Measurements from ENCODE around the gene TECTA. TPM values are rescaled to one million over a fixed set of nuclear protein-coding genes. Genes with fewer than 3 reads are reported as not detected.

TECTA gene, protein sequence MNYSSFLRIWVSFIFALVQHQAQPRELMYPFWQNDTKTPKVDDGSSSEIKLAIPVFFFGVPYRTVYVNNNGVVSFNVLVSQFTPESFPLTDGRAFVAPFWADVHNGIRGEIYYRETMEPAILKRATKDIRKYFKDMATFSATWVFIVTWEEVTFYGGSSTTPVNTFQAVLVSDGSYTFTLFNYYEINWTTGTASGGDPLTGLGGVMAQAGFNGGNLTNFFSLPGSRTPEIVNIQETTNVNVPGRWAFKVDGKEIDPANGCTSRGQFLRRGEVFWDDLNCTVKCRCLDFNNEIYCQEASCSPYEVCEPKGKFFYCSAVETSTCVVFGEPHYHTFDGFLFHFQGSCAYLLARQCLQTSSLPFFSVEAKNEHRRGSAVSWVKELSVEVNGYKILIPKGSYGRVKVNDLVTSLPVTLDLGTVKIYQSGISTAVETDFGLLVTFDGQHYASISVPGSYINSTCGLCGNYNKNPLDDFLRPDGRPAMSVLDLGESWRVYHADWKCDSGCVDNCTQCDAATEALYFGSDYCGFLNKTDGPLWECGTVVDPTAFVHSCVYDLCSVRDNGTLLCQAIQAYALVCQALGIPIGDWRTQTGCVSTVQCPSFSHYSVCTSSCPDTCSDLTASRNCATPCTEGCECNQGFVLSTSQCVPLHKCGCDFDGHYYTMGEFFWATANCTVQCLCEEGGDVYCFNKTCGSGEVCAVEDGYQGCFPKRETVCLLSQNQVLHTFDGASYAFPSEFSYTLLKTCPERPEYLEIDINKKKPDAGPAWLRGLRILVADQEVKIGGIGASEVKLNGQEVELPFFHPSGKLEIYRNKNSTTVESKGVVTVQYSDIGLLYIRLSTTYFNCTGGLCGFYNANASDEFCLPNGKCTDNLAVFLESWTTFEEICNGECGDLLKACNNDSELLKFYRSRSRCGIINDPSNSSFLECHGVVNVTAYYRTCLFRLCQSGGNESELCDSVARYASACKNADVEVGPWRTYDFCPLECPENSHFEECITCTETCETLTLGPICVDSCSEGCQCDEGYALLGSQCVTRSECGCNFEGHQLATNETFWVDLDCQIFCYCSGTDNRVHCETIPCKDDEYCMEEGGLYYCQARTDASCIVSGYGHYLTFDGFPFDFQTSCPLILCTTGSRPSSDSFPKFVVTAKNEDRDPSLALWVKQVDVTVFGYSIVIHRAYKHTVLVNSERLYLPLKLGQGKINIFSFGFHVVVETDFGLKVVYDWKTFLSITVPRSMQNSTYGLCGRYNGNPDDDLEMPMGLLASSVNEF (N-terminal part only)
- under 1 TPM; 0.20 to 0.82 (median 0.39) TPM for total RNA-seq
- long read RNA-seq, donor 1, result 0 reads
- long read RNA-seq, donor 2, result 0 reads

DNA sequence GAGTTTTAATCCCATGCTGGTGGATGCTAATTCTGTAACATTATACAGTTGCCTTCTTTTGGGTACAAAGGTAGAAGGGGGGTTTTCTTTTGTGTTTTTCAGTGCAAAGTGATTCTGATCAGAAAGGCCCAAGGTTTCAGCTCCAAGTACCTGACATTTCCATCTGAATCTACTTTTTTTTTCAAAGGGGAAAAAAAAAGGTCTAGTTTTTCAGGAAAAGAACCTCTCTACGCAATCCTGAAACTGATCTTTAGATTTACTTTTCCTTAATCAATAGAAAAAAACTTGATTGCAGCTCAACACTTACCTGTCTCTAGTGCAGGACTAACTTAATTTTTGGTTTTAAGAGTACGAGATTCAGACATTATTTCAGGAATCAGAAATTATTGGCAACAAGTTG is at the start of gene TECTA:
Gene TECTA, plus strand, starts transcription at position 301 of the 400 bp plus-strand sequence. CDS start 1,423 bp downstream, outside the sequence.
- TF ChIP-seq, protein P1, sequence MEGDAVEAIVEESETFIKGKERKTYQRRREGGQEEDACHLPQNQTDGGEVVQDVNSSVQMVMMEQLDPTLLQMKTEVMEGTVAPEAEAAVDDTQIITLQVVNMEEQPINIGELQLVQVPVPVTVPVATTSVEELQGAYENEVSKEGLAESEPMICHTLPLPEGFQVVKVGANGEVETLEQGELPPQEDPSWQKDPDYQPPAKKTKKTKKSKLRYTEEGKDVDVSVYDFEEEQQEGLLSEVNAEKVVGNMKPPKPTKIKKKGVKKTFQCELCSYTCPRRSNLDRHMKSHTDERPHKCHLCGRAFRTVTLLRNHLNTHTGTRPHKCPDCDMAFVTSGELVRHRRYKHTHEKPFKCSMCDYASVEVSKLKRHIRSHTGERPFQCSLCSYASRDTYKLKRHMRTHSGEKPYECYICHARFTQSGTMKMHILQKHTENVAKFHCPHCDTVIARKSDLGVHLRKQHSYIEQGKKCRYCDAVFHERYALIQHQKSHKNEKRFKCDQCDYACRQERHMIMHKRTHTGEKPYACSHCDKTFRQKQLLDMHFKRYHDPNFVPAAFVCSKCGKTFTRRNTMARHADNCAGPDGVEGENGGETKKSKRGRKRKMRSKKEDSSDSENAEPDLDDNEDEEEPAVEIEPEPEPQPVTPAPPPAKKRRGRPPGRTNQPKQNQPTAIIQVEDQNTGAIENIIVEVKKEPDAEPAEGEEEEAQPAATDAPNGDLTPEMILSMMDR (IDR thresholded peaks at IDR 0.05), result no peak
- no peak within 1 kb of the TSS for H3K4me3 ChIP-seq
- no peak for DNase-seq
- no peak for ATAC-seq
- H3K9me3 ChIP-seq, result no peaks in the 10 kb centered on the region
- intact Hi-C loops (cut with DNase I, micrococcal nuclease), result no loop called here
- H3K36me3 ChIP-seq (ENCODE audit: low read depth), result no peaks in the 10 kb centered on the region
- no peaks in the 10 kb centered on the region for H3K4me1 ChIP-seq (ENCODE audit: low read depth)

DNA sequence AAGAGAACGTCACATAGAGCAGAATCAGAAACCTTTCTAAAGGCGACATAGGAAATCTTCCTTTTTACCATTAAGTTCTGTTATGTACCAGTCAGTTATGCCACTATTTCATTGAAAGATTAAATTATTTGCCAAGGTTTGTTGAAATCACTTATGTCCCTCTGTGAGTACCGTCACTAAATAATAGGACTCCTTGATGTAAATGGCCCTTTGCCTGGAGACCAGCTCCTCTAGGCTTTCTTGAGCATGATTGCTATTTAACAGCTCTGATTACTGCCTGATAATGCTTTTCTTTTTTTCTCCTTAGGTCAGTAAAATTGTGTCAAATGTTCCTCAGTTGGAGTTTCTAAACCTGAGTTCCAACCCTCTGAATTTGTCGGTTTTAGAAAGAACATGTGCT is 47.8 kb upstream of the TECTA start:
- TF ChIP-seq, protein P1 (IDR thresholded peaks at IDR 0.05), result no peak
- no peak overlapping the region for H3K4me3 ChIP-seq
- H3K9me3 ChIP-seq, result no peaks in the 10 kb centered on the region
- H3K36me3 ChIP-seq (ENCODE audit: low read depth), result no peaks in the 10 kb centered on the region
- ATAC-seq (no peak), DNase-seq (no peak)
- intact Hi-C loops (cut with DNase I, micrococcal nuclease), result no loop called here
- H3K4me1 ChIP-seq (ENCODE audit: low read depth), result no peaks in the 10 kb centered on the region

DNA sequence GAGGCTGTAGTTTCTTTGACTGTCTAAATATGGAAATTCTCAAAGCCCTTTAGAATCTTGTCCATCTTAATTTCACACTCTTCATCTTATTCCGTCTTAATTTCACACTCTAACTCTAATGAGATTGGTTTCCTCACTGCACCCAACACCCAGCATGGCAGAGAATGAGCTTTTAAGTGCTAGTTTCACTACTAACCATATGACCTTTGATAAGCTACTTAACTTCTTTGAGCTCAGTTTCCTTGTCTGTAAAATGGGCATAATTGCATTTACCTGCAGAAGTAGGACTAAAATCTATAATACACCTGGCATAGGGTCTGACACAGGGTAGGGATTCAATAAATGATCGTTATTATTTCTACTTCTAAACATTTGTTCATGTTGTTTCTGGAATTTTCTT is 46.8 kb upstream of the TECTA start:
- Histone ChIP-seq H3K36me3 (ENCODE audit: low read depth) (no peaks in the 10 kb centered on the region), H3K9me3 (no peaks in the 10 kb centered on the region), H3K4me3 (no peak overlapping the region), H3K4me1 (ENCODE audit: low read depth) (no peaks in the 10 kb centered on the region)
- TF ChIP-seq, protein P1 (IDR thresholded peaks at IDR 0.05), result no peak
- ATAC-seq (no peak), DNase-seq (no peak)
- intact Hi-C loops (cut with DNase I, micrococcal nuclease), result no loop called here

DNA sequence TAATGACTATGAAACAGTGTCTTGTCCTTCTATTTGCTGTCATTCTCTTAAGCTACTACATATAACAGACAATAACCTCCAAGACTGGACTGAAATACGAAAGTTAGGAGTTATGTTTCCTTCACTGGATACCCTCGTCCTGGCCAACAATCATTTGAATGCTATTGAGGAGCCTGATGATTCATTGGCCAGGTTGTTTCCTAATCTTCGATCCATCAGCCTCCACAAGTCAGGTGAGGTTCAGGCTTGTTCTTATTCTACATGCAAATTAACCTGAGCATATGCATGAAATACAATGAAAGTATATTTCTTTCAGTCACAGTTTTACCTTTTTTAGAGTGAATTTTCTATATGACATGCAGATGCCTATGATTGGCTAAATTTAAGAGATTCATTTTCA is 46.0 kb upstream of the TECTA start:
- Histone ChIP-seq H3K36me3 (ENCODE audit: low read depth) (no peaks in the 10 kb centered on the region), H3K4me1 (ENCODE audit: low read depth) (no peaks in the 10 kb centered on the region), H3K4me3 (no peak overlapping the region), H3K9me3 (no peaks in the 10 kb centered on the region)
- TF ChIP-seq, protein P1 (IDR thresholded peaks at IDR 0.05), result no peak
- DNase-seq (no peak), ATAC-seq (no peak)
- intact Hi-C loops (cut with DNase I, micrococcal nuclease), result no loop called here

DNA sequence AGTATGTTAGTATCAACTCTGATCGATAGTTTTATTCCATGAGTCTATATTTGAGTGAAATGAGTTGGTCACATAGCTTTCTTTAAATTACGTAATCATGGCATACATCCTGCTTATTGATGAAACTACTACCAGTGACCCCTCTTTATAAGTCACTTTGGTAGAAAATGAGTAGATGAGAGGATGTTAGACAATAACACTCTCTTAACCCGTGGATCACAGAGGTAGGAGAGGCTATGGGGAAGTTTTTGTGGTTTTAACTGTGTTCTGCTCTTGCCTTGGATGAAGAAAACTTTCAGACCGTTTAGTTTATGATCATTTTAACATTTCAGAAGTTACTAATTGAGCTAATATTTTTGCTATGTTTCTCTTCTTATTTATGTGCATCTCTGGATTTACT is 43.1 kb upstream of the TECTA start:
- no peaks in the 10 kb centered on the region for H3K36me3 ChIP-seq (ENCODE audit: low read depth)

More for the DNA sequence above, 43.1 kb upstream of the TECTA start:
- TF ChIP-seq, protein P1 (IDR thresholded peaks at IDR 0.05), result no peak
- DNase-seq (no peak), ATAC-seq (no peak)
- Histone ChIP-seq H3K9me3 (no peaks in the 10 kb centered on the region), H3K4me1 (ENCODE audit: low read depth) (no peaks in the 10 kb centered on the region), H3K4me3 (no peak overlapping the region)
- intact Hi-C loops (cut with DNase I, micrococcal nuclease), result no loop called here
